WTC11 (cell line): ENCODE results near the gene GLCCI1. TPM values are rescaled to one million over a fixed set of nuclear protein-coding genes. Genes with fewer than 3 reads are reported as not detected.

Experiments
- ATAC-seq: fragments of 200-7000 bp; cut with Tn5 transposase; 2 replicates; pipeline ENCODE4 v1.10.0; 2021; ENCODE audit warnings: mild to moderate bottlenecking, moderate library complexity
- CTCF ChIA-PET: fragments of 300-600 bp; sonication (Branson Sonifier 250); formaldehyde crosslinking; loops from one replicate; lab custom pipeline; 2021; ENCODE audit warnings: antibody characterized with exemption; lab: Charles Lee
- POLR2A ChIA-PET: fragments of 350-600 bp; sonication (Branson Sonifier 250); formaldehyde crosslinking; loops from one replicate; lab custom pipeline; 2021; ENCODE audit warnings: antibody characterized with exemption; lab: Charles Lee
- DNase-seq: peaks from one replicate; pipeline ENCODE4 v3.0.0; 2021; ENCODE audit warnings: low spot score
- H3K27ac Mint-ChIP-seq: 2 replicates; pipeline ENCODE4 v1.8.0; 2021; ENCODE audit warnings: mixed read lengths
- H3K27me3 Mint-ChIP-seq: 2 replicates; pipeline ENCODE4 v1.8.0; 2021; ENCODE audit warnings: low read depth, mild to moderate bottlenecking, moderate library complexity, mixed read lengths
- H3K36me3 Mint-ChIP-seq: 2 replicates; pipeline ENCODE4 v1.8.0; 2021; ENCODE audit warnings: mixed read lengths
- H3K4me1 Mint-ChIP-seq: 2 replicates; pipeline ENCODE4 v1.8.0; 2022; ENCODE audit warnings: mixed read lengths
- H3K4me3 Mint-ChIP-seq: 2 replicates; pipeline ENCODE4 v1.8.0; 2021; ENCODE audit warnings: mild to moderate bottlenecking, moderate library complexity, mixed read lengths
- H3K9me3 Mint-ChIP-seq: 2 replicates; pipeline ENCODE4 v1.8.0; 2021; ENCODE audit warnings: mixed read lengths
- E2F5 ChIP-seq: sonication (generic); formaldehyde crosslinking; IDR thresholded peaks from 2 replicates; pipeline ENCODE4 v1.8.1; 2022; ENCODE audit warnings: mild to moderate bottlenecking, moderate library complexity, missing genetic modification reagents
- ETV6 ChIP-seq: sonication (generic); formaldehyde crosslinking; IDR thresholded peaks from 2 replicates; pipeline ENCODE4 v1.8.1; 2022; ENCODE audit warnings: mild to moderate bottlenecking, missing genetic modification reagents
- GABPB1 ChIP-seq: sonication (generic); formaldehyde crosslinking; IDR thresholded peaks from 2 replicates; pipeline ENCODE4 v1.8.1; 2023; ENCODE audit warnings: mild to moderate bottlenecking, missing genetic modification reagents
- MXD4 ChIP-seq: fragments of 250-450 bp; sonication (Bioruptor Pico); IDR thresholded peaks from 2 replicates; pipeline ENCODE4 v1.8.0; 2021; ENCODE audit warnings: mild to moderate bottlenecking, moderate library complexity, borderline replicate concordance
- NFATC4 ChIP-seq: fragments of 250-450 bp; sonication (Bioruptor Pico); IDR thresholded peaks from 2 replicates; pipeline ENCODE4 v1.9.0; 2021; ENCODE audit warnings: mild to moderate bottlenecking
- SOX15 ChIP-seq: fragments of 250-450 bp; sonication (Bioruptor Pico); IDR thresholded peaks from 2 replicates; pipeline ENCODE4 v1.9.0; 2021; ENCODE audit warnings: mild to moderate bottlenecking
- ZNF317 ChIP-seq: sonication (generic); formaldehyde crosslinking; IDR thresholded peaks from 2 replicates; pipeline ENCODE4 v1.8.1; 2023; ENCODE audit warnings: low read depth, mild to moderate bottlenecking, moderate library complexity, missing genetic modification reagents, borderline replicate concordance
- ZNF416 ChIP-seq: fragments of 250-450 bp; sonication (Bioruptor Pico); IDR thresholded peaks from 2 replicates; pipeline ENCODE4 v1.9.0; 2021; ENCODE audit warnings: mild to moderate bottlenecking, inconsistent platforms
- ZNF423 ChIP-seq: fragments of 250-450 bp; sonication (Bioruptor Pico); IDR thresholded peaks from 2 replicates; pipeline ENCODE4 v2.1.2; 2022; ENCODE audit warnings: mild to moderate bottlenecking, moderate library complexity
- ZNF425 ChIP-seq: fragments of 250-450 bp; sonication (Bioruptor Pico); conservative IDR thresholded peaks from 2 replicates; pipeline ENCODE4 v1.9.0; 2021; ENCODE audit warnings: mild to moderate bottlenecking
- ZNF671 ChIP-seq: fragments of 250-450 bp; sonication (Bioruptor Pico); IDR thresholded peaks from 2 replicates; pipeline ENCODE4 v1.8.0; 2021; ENCODE audit warnings: mild to moderate bottlenecking
- total RNA-seq: library from RNA; stranded (reverse); gene quantifications from 3 replicates; pipeline ENCODE4 v1.2.3, GENCODE V29; 2021
- TF ChIP-seq, protein P1 (sequence below): fragments of 250-450 bp; sonication (Bioruptor Pico); IDR thresholded peaks from 2 replicates; pipeline ENCODE4 v1.9.0; 2021; ENCODE audit warnings: mild to moderate bottlenecking, borderline replicate concordance
- TF ChIP-seq, protein P2 (sequence below): fragments of 200-600 bp; IDR thresholded peaks from 2 replicates; pipeline ENCODE4 v1.8.0; 2022; ENCODE audit warnings: antibody characterized with exemption
- TF ChIP-seq, protein P3 (sequence below): sonication (generic); formaldehyde crosslinking; IDR thresholded peaks from 2 replicates; pipeline ENCODE4 v1.8.1; 2023; ENCODE audit warnings: mild to moderate bottlenecking, missing genetic modification reagents, moderate library complexity
- TF ChIP-seq, protein P4 (sequence below): sonication (generic); formaldehyde crosslinking; IDR thresholded peaks from 2 replicates; pipeline ENCODE4 v1.8.1; 2022; ENCODE audit warnings: low read depth, missing genetic modification reagents, borderline replicate concordance
- TF ChIP-seq, protein P5 (sequence below): fragments of 250-450 bp; sonication (Bioruptor Pico); IDR thresholded peaks from 2 replicates; pipeline ENCODE4 v1.9.0; 2021; ENCODE audit warnings: mild to moderate bottlenecking

Gene GLCCI1
- total RNA-seq, 1 experiment from 2014 or later: 23.8 TPM

DNA sequence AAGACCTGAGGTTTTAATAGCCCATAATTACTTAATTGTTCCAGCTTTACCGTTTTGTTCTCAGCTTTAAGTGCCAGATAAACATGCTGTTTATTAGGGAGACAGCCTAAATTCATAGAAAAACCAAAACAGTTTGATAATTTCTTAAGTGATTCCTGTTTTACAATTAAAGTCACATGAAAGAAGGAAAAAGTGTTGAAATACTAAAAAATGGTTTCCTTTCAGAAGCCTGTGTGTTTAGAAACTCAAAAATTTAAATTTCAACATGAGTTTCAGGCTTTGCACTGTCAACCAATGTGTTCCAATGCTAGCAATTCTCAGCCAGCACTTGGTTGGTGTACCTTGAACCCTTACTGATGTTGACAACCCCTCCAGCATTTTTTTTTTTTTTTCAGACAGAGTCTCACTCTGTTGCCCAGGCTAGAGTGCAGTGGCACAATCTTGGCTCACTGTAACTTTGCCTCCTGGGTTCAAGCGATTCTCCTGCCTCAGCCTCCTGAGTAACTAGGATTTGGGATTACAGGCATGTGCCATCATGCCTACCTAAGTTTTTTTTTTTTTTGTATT is 158.1 kb downstream of the GLCCI1 start:
- no peak for ATAC-seq
- TF ChIP-seq ZNF423 (CRISPR knock-in tag) (no peak), ZNF317 (CRISPR knock-in tag) (no peak), ETV6 (CRISPR knock-in tag) (no peak), E2F5 (CRISPR knock-in tag) (no peak), ZNF425 (no peak), ZNF671 (CRISPR knock-in tag) (no peak)
- TF ChIP-seq, protein P1, sequence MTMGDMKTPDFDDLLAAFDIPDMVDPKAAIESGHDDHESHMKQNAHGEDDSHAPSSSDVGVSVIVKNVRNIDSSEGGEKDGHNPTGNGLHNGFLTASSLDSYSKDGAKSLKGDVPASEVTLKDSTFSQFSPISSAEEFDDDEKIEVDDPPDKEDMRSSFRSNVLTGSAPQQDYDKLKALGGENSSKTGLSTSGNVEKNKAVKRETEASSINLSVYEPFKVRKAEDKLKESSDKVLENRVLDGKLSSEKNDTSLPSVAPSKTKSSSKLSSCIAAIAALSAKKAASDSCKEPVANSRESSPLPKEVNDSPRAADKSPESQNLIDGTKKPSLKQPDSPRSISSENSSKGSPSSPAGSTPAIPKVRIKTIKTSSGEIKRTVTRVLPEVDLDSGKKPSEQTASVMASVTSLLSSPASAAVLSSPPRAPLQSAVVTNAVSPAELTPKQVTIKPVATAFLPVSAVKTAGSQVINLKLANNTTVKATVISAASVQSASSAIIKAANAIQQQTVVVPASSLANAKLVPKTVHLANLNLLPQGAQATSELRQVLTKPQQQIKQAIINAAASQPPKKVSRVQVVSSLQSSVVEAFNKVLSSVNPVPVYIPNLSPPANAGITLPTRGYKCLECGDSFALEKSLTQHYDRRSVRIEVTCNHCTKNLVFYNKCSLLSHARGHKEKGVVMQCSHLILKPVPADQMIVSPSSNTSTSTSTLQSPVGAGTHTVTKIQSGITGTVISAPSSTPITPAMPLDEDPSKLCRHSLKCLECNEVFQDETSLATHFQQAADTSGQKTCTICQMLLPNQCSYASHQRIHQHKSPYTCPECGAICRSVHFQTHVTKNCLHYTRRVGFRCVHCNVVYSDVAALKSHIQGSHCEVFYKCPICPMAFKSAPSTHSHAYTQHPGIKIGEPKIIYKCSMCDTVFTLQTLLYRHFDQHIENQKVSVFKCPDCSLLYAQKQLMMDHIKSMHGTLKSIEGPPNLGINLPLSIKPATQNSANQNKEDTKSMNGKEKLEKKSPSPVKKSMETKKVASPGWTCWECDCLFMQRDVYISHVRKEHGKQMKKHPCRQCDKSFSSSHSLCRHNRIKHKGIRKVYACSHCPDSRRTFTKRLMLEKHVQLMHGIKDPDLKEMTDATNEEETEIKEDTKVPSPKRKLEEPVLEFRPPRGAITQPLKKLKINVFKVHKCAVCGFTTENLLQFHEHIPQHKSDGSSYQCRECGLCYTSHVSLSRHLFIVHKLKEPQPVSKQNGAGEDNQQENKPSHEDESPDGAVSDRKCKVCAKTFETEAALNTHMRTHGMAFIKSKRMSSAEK (CRISPR knock-in tag): no peak
- no peaks in the 10 kb centered on the region for H3K27me3 Mint-ChIP-seq
- no peaks in the 10 kb centered on the region for H3K9me3 Mint-ChIP-seq
- ChIA-PET POLR2A (no interaction called here), CTCF (no interaction called here)
- no peak overlapping the region for H3K4me3 Mint-ChIP-seq
- no peak for DNase-seq
- H3K36me3 Mint-ChIP-seq: peaks cover 6% of the 10 kb centered on the region; the same call in 1 of the 2 replicates
- H3K27ac Mint-ChIP-seq: peak overlapping the region; percentile 37; the same call in 1 of the 2 replicates
- peaks cover 13% of the 10 kb centered on the region for H3K4me1 Mint-ChIP-seq

DNA sequence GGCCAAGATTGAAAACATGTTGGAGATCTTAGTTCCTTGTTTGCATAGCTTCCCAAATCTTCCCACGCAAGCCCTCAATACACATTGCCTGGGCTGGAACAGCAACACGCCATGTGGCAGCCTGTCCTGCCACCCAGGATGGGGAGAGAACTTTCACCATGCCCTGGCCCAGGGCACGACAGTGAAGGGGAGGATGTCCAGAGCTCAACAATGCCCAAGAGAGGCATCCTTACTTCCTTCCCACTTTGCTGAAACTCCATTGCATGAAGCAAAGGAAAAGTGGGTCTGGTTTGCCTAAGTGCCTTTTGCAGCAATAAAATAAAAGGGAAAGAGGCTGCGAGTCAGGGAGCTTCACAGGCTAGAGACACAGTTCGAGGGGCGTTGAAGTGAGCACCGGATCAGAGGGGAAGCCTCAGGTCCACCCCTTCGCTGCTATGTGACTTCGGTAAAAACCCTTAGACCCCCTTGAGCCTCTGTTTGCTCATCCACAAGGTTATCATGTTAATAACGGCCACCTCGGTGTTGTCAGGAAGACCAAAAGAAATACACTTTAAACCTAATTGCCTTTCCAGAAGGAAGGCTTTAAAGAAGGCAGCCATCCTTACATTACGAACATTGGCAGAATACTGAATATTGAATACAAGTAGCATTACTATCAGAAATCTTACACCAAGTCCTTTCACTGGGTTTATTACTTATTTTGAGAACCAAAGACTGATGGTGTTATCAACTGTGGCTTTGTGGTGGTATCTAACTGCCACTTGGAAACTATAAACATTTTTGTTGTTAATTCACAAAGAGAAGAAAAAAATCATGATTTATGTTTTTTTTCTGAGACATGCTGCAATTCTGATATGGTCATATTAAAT is 160.1 kb downstream of the GLCCI1 start:
- Mint-ChIP-seq H3K4me1 (peaks cover 10% of the 10 kb centered on the region), H3K36me3 (peaks cover 6% of the 10 kb centered on the region; the same call in 1 of the 2 replicates), H3K4me3 (no peak overlapping the region), H3K27me3 (no peaks in the 10 kb centered on the region), H3K27ac (no peak overlapping the region), H3K9me3 (no peaks in the 10 kb centered on the region)
- ATAC-seq: no peak
- no peak for DNase-seq
- ChIA-PET POLR2A (no interaction called here), CTCF (no interaction called here)
- TF ChIP-seq, protein P1 (CRISPR knock-in tag): no peak
- TF ChIP-seq, protein P2, sequence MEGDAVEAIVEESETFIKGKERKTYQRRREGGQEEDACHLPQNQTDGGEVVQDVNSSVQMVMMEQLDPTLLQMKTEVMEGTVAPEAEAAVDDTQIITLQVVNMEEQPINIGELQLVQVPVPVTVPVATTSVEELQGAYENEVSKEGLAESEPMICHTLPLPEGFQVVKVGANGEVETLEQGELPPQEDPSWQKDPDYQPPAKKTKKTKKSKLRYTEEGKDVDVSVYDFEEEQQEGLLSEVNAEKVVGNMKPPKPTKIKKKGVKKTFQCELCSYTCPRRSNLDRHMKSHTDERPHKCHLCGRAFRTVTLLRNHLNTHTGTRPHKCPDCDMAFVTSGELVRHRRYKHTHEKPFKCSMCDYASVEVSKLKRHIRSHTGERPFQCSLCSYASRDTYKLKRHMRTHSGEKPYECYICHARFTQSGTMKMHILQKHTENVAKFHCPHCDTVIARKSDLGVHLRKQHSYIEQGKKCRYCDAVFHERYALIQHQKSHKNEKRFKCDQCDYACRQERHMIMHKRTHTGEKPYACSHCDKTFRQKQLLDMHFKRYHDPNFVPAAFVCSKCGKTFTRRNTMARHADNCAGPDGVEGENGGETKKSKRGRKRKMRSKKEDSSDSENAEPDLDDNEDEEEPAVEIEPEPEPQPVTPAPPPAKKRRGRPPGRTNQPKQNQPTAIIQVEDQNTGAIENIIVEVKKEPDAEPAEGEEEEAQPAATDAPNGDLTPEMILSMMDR: no peak
- TF ChIP-seq ZNF317 (CRISPR knock-in tag): no peak
- TF ChIP-seq MXD4: no peak
- TF ChIP-seq, protein P3, sequence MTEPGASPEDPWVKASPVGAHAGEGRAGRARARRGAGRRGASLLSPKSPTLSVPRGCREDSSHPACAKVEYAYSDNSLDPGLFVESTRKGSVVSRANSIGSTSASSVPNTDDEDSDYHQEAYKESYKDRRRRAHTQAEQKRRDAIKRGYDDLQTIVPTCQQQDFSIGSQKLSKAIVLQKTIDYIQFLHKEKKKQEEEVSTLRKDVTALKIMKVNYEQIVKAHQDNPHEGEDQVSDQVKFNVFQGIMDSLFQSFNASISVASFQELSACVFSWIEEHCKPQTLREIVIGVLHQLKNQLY (CRISPR knock-in tag): no peak
- no peak for TF ChIP-seq SOX15 (CRISPR knock-in tag)
- TF ChIP-seq, protein P4, sequence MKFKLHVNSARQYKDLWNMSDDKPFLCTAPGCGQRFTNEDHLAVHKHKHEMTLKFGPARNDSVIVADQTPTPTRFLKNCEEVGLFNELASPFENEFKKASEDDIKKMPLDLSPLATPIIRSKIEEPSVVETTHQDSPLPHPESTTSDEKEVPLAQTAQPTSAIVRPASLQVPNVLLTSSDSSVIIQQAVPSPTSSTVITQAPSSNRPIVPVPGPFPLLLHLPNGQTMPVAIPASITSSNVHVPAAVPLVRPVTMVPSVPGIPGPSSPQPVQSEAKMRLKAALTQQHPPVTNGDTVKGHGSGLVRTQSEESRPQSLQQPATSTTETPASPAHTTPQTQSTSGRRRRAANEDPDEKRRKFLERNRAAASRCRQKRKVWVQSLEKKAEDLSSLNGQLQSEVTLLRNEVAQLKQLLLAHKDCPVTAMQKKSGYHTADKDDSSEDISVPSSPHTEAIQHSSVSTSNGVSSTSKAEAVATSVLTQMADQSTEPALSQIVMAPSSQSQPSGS (CRISPR knock-in tag): no peak
- no peak for TF ChIP-seq NFATC4 (CRISPR knock-in tag)
- TF ChIP-seq, protein P5, sequence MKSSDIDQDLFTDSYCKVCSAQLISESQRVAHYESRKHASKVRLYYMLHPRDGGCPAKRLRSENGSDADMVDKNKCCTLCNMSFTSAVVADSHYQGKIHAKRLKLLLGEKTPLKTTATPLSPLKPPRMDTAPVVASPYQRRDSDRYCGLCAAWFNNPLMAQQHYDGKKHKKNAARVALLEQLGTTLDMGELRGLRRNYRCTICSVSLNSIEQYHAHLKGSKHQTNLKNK (CRISPR knock-in tag): no peak
- no peak for TF ChIP-seq ZNF416 (CRISPR knock-in tag)
- TF ChIP-seq GABPB1 (CRISPR knock-in tag): no peak
